ENCODE data around the gene ACAP2. TPM values are rescaled to one million over a fixed set of nuclear protein-coding genes. Genes with fewer than 3 reads are reported as not detected.
"Not testable (repeated sequence)": the region's sequence is repeated elsewhere in the genome, so short reads cannot be mapped to it uniquely, and the experiment has no call there.

The ACAP2 gene
- total RNA-seq, 1 donor from 2014 or later: 149 TPM

GRCh38 chr3:195250473-195251251 lies 192.2 kb downstream of the ACAP2 start:
- no peak for DNase-seq (ENCODE audit: low spot score in 2 of 2)
- FAIRE-seq: no peak

- no peak for DNase-seq (ENCODE audit: low spot score in 2 of 2)
- no peak for FAIRE-seq
These were observed 192.9 kb downstream of the ACAP2 start for GRCh38 chr3:195249858-195250464.

DNA sequence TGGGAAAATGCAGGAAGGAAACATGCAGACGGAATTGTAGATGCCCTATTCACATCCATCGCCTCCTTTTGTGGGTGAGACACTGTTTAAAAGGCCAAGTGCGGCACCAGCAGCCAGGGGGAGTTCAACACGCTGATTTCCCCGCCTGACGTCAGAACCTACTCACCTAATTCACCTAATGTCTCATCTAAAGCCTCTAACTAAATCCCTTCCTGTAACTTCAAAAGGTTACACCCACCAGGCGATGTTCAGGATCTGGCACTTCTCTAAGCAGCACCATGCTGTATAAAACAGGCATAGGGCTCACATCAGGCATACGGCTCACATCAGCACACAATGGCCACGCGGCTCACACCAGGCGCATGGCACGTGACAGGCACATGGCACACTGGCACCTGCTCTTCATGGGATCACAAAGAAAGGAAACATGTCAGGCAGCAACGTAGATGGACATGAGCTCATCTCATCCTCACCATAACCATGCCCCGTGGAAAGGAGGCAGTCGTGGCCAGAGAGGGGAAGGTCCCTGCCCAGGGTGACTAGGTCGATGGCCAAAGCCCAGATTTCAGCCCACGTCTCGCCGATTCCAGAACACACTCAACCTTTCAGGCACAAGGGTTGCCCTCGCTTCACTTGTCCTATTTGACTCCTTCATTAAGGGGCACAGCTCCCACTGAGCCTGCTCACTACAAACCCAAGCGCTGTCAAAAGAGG lies 193.6 kb downstream of the ACAP2 start:
- no peak for DNase-seq (ENCODE audit: low spot score in 2 of 2)
- no peak for FAIRE-seq

DNA sequence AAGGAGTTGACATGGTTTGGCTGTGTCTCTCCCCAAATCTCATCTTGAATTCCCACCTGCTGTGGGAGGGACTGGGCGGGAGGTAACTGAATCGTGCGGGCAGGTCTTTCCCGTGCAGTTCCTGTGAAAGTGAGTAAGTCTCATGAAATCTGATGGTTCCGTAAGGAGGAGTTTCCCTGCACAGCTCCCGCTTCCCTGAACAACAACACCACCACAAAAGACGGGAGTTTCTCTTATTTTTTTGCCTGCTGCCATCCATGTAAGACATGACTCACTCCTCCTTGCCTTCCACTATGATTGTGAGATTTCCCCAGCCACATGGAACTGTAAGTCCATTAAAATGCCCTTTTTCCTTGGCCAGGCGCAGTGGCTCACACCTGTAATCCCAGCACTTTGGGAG lies 194.5 kb downstream of the ACAP2 start:
- DNase-seq (ENCODE audit: low spot score in 2 of 2): no peak

DNA sequence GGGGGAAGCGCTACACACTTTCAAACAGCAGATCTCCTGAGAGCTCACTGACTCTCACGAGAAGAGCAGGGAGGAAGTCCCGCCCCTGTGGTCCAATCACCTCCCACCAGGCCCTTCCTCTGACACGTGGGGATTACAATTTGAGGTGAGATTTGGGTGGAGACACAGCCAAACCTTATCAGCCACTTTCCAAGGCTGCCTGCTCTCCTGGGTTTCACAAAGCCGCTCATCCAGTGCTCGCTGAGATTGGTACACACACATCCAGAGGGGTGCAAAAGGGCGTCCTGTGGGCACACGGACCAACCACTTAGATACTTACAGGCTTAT lies 195.0 kb downstream of the ACAP2 start:
- DNase-seq (ENCODE audit: low spot score in 2 of 2) (no peak), FAIRE-seq (no peak)

More for the DNA sequence above, 194.5 kb downstream of the ACAP2 start:
- no peak for FAIRE-seq

DNA sequence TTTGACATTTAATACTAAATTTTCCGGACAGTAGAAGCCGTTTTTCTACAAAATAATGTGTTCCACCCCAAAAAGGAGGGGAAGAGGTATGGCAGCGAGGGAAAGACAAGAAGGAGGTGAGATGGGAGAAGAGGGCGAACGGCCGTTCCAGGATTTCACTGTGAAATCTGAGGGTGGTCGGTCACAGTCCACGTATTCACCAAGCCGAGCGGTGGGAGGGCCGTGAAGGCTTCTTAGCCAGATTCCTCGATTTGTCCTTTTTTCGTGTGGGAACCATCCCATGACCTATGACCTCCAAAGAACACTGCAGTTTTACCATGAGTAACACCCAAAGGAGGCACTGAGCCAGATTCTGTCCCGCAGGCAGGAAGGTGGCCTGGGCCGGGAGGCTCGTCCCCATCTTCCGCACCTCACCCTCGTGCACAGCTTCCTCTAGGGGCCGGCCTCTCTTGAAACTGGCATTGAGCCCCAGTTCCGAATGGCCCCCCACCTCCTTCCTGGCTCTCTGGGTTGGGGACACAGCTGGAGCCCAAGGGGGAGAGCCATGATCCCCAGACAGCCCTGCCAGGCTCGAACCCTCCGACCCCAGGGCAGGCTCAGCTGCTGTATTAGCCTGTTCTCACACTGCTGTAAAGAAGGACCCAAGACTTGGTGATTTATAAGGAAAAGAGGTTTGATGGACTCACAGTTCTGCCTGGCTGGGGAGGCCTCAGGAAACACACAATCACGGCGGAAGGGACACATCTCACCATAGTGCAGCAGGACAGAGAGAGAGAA lies 195.5 kb downstream of the ACAP2 start:
- no peak for DNase-seq (ENCODE audit: low spot score in 2 of 2)

GRCh38 chr3:195246581-195246995 lies 196.2 kb downstream of the ACAP2 start:
- DNase-seq (ENCODE audit: low spot score in 2 of 2) (no peak), FAIRE-seq (no peak)

More for the DNA sequence above, 195.5 kb downstream of the ACAP2 start:
- no peak for FAIRE-seq

DNA sequence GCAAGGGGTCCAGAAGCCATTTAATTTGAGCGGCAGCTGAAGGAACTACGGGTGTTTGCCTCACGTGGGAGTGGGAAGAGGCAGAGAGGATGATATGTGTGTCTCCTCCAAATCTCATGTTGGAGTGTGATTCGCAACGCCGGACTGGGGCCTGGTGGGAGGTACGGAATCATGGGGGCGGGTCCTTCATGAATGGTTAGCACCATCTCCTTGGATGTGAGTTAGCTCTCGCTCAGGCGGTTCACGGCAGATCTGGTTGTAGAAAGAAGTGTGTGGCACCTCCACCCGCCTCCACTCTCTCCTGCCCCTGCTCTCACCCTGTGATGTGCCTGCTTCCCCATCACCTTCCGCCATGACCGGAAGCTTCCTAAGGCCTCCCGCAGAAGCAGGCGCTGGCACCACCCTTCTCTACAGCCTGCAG lies 197.3 kb downstream of the ACAP2 start:
- DNase-seq (ENCODE audit: low spot score in 2 of 2) (no peak), FAIRE-seq (no peak)

DNA sequence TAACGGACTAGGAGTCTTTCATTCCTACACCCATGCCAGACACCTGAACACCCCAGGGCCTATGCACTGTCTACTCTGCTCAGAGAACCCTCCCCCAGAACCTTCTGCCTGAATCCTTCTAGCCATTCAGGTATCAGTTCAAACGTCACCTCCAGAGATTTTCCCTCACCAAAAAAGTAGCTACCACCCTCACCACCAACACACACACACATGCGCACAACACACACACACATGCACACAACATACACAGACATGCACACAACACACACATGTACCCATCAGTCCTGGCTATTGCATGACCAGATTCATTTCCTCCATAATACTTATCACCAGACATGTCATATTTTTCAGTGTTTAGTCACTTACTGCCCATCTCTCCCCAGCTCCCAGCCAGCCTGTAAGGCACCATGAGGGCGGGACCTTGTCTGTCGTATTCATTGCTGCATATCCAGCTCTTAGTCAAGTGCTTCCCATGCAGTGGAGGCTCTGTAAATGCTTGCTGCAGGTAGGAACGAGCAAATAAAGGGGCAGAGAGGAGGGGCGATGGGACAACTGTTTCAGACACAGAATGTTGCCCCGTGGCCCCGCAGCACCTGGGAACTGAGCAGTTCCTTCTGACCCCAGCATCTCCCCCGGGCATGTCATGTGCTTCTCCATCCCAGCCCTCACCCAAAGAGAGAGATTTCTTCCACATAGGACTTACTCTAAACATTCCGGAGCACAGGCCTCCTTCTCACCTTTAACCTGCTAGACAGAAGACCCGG lies 201.0 kb downstream of the ACAP2 start:
- FAIRE-seq: no peak
- no peak for DNase-seq (ENCODE audit: low spot score in 2 of 2)

DNA sequence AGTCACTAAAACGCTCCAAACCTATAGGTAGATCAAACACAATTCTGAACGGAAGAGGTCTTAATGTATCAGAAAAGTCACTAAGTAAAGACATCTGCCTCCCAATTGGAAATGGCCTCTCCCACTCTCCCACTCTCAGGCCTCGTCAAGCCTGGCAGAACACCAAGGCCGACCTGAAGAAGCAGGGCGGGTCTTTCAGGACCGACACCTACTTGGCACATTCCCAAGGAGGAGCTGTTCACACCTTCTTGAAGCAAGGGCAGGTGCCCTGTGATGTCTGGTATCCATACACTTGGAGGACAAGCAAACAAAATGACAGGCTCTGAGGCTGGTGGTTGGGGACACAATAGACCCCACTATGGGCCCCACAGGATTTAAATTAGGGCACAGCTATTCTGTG lies 201.9 kb downstream of the ACAP2 start:
- DNase-seq (ENCODE audit: low spot score in 2 of 2) (no peak), FAIRE-seq (no peak)

DNA sequence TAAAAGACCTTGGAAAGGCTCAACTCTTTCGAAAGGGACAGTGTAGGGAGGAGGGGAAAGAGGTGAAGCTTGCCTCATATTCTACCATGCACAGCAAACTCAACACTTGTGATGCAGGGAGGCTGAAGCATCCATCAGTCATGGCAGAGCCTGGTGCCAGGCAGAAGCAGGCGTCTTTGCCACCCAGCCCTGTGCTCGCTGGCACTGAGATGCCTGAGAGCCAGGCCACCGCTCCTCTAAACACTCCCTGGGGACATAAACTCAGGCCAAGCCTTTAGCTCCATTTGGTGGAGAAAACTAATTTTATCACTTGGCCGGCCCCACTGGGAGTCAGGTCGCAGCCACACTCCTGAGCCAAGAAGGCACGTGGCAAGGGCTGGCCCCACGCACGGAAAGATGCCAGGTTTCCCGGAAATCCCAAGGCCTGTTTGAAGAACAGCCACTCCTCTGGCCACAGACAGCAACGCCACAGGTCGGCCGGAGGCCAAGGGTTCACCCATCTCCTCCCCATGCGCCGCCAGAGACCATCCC lies 202.6 kb downstream of the ACAP2 start:
- no peak for FAIRE-seq

DNA sequence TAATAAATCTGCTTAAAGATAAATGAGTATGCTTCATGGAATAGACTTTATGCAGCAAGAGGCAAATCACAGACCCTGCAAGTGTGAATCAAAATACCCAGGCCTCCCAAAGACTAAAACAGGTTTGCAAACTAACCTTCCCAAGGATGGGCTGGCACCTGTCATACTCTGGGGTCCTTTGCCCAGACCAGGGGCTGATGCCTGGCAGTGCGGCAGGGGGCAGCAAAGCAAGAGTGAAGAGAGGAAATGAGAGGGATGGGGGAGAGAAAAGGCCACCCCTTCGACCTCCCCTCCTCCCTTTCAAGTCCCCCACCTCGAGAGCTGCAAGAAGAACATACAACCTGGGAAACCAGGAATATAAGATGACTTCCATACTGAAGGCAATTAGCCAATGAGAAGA lies 203.7 kb downstream of the ACAP2 start:
- no peak for FAIRE-seq
- no peak for DNase-seq (ENCODE audit: low spot score in 2 of 2)

More for the DNA sequence above, 202.6 kb downstream of the ACAP2 start:
- DNase-seq (ENCODE audit: low spot score in 2 of 2): no peak

DNA sequence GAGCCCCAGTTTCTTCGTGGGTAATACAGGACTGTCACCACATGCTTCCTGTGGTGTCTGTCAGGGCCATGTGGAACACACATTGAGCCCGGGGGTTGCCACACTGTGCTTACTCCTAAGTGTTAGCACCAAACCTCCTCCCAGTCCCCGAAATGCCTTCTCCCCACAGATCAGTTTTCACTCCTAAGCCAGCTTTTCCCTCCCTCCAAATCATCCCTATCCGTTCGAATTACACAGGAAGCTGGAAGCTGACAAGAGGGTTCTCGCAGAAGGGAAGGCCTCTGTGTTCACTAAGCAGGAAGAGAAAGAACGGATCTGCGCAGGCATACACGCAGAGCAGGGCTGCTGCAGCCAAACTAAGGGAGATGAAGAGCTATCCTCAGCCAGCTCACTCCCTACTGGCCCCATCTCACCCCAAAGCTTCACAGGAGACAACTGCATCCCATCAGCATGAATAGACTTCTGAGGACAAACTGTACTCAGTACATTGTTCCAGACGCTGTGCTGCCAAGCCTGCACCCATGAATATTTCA lies 204.2 kb downstream of the ACAP2 start:
- DNase-seq (ENCODE audit: low spot score in 2 of 2) (no peak), FAIRE-seq (no peak)

- FAIRE-seq (no peak), DNase-seq (ENCODE audit: low spot score in 2 of 2) (no peak)
These were observed 204.7 kb downstream of the ACAP2 start for GRCh38 chr3:195238081-195238571.

DNA sequence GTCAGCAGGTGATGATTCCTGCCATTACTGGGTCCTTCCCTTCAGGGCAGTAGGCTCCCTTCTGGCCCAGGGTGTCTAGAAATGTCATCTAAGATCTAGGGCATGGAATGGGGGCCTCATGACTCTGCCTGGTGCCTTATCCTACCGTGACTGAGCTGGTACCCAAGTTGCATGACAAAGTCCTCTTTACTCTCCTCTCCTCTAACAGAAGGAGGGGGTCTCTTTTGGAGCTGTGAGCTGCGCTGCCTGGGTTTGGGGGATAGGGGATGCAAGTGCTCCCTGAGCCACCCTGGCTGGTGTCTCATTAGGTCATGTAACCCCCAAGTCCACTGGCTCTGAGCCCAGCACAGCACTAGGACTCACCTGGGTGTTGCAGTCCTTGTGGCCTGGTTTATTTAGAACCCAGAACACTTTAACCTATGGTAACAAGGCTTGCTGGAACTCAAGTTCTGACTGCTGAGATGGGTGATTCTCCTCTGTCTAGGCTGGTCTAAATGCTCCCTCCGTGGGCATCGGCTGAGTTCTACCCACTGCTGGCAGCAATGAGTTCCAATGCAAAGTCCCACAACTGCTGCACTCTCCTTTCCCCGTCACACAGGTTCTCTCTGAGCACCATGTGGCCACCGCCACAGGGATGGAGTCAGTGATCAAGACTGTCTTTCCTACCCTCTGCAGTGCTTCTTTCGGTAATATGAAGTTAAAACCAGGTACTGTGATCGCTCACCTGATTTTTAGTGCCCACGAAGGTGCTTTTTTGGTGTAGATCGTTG lies 205.8 kb downstream of the ACAP2 start:
- FAIRE-seq: no peak
- DNase-seq (ENCODE audit: low spot score in 2 of 2): no peak

DNA sequence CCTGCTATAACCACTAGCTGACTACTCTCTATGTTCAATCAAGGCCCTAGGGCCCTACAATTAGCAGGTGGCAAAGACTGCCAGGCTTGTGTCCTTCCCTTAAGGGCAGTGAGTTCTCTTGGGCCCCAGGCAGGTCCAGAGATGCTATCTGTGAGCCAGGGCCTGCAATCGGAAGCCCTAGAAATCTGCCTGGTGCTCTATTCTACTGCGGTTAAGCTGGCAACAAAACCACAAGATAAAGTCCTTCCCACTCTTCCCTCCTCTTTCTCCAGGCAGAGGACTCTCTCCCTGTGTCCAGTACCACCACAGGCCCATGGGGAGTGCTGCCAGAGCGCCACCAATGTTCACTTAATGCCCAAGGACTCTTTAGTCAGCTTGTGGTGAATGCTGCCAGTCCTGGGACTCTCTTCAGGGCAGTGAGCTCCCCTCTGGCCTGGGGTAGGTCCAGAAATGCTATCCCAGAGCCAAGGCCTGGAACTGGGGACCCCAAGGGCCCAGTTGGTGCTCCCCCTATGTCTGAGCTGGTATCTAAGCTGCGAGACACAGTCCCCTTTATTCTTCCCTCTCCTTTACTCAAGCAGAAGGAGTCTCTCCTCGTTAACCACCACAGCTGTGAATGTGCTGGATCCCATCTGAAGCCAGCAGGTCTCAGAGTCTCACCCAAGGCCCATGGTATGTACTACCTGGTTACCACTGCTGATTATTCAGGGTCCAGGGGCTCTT lies 206.6 kb downstream of the ACAP2 start:
- DNase-seq (ENCODE audit: low spot score in 2 of 2) (no peak), FAIRE-seq (no peak)

DNA sequence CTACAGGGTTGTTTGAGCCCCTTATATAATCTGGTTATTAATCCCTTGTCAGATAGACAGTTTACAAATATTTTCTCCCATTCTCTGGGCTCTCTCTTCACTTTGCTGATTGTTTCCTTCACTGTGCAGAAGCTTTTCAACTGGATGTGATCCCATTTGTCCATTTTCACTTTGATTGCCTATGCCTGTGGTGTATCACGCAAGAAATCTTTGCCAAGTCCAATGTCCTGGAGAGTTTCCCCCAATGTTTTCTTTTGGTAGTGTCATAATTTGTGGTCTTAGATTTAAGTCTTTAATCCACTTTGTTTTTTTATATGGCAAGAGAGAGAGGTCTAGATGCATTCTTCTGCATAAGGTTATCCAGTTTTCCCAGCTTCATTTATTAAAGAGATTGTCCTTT lies 212.6 kb downstream of the ACAP2 start:
- FAIRE-seq (no peak), DNase-seq (ENCODE audit: low spot score in 2 of 2) (no peak)

GRCh38 chr3:195228886-195229285 lies 213.9 kb downstream of the ACAP2 start:
- not testable (repeated sequence) for FAIRE-seq; DNase-seq (ENCODE audit: low spot score in 2 of 2)
